ENCODE measurements around the gene WDR38.
A peak's percentile ranks its signal among the peaks of the same experiment; 100 is the strongest.
"Not testable (repeated sequence)": the region's sequence is repeated elsewhere in the genome, so short reads cannot be mapped to it uniquely, and the experiment has no call there.

Gene WDR38

DNA sequence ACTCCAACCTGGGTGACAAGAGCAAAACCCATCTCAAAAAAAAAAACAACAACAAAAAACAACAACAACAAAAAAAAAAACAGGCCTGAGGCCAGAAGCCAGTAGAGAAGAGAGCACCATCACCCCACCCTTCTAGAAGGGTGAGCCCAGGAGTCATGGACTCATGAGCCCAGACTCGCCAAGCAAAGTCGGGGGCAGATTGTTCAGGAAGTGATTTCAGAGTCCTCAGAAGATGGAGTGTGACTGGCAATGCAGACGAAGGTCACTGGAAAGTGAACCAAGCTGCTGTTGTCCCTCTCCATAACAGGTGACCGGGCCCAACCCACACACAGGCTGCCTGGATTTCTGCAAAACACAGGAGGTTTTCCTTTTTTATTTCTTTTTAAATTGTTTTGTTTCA lies 9.0 kb upstream of the WDR38 start:
- Mint-ChIP-seq H3K36me3 (no peaks in the 10 kb centered on the region), H3K4me3 (no peak overlapping the region), H3K9me3 (no peaks in the 10 kb centered on the region), H3K27ac (no peak overlapping the region), H3K4me1 (no peaks in the 10 kb centered on the region), H3K27me3 (peaks cover 4% of the 10 kb centered on the region)

DNA sequence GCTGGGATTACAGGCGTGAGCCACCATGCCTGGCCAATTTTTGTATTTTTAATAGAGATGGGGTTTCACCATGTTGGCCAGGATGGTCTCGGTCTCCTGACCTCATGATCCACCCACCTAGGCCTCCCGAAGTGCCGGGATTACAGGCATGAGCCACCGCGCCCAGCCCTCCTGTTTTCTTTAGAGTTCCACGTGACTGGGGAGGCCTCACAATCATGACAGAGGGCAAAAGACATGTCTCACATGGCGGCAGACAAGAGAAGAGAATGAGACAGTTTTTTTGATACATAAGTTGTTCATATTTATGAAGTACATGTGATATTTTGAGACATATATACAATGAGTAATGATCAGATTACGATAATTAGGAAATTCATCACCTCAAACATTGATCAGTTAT lies 6.8 kb upstream of the WDR38 start:
- not testable (repeated sequence) for H3K36me3 Mint-ChIP-seq, H3K4me1 Mint-ChIP-seq, H3K27me3 Mint-ChIP-seq, H3K9me3 Mint-ChIP-seq, H3K4me3 Mint-ChIP-seq, H3K27ac Mint-ChIP-seq

DNA sequence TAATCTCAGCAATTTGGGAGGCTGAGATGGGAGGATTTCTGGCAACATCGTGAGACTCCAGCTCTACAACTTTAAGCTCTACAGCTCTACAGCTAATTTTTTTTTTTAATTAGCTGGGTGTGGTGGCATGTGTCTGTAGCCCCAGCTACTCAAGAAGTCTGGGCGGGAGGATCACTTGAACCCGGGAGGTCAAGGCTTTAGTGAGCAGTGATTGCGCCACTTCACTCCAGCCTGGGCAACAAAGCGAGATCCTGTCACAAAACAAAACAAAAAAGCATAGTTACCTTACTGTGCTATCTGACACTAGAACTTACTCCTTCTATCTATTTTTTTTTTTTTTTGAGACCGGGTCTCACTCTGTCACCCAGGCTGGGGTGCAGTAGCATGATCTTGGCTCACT lies 6.3 kb upstream of the WDR38 start:
- no peak overlapping the region for H3K27ac Mint-ChIP-seq
- H3K4me3 Mint-ChIP-seq = no peak overlapping the region
- no peaks in the 10 kb centered on the region for H3K36me3 Mint-ChIP-seq
- H3K27me3 Mint-ChIP-seq = peaks cover 9% of the 10 kb centered on the region
- H3K4me1 Mint-ChIP-seq = no peaks in the 10 kb centered on the region
- no peaks in the 10 kb centered on the region for H3K9me3 Mint-ChIP-seq

DNA sequence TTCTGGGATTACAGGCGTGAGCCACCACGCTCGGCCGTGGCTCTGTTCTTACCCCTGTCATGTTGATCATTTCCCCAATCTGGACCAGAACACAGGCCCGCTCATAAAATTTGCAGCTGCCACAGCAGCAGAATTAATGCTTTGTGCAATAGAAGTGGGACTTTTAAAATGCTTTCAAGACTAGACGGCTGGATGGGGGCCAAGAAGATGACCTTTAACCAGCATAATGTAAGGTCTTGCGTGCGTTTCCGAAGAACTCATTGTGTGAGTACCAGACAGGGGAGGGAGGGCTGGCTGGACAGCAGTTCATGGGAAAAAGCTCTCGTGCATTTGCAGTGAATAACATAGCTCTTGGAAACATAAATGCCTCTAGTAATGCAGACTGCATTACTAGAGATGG lies 3.5 kb upstream of the WDR38 start:
- peaks cover 5% of the 10 kb centered on the region for H3K4me1 Mint-ChIP-seq
- no peaks in the 10 kb centered on the region for H3K9me3 Mint-ChIP-seq
- H3K36me3 Mint-ChIP-seq = no peaks in the 10 kb centered on the region
- H3K27me3 Mint-ChIP-seq = peaks cover 9% of the 10 kb centered on the region
- H3K27ac Mint-ChIP-seq = no peak overlapping the region
- no peak overlapping the region for H3K4me3 Mint-ChIP-seq

DNA sequence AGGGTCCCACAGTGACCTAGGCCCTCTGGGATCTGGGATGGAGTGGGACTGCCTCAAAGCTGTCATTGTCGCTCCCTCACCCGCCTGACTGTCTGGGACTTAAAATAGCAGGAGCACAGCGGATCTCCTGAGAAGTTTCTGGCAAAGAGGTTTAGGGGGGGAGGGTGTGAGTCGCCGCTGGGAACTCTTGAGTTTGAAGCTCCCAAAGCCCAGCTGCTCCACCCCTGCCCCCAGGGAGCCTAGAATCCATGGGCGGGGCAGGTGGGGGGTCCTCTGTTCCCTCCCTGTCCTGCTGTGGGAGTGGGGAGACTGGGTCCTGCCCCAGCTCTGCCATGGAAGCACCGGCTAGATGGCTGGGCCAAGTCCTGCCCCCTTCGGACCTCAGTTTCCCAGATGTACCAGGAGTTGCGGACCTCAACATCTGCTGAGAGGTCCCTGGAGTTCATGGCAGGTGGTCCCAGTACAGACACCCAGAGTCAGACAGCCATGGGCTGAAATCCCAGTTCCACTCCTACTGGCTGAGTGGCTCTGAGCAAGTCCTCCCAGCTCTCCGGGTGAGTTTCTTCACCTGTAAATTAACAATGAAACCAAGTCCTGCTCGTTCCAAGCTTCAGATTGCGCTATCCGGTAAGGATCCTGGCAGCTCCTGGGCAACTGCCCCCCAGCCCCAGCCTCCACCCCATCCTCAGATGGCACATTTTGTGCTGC lies 985 bp upstream of the WDR38 start:
- Mint-ChIP-seq H3K4me3 (peak overlapping the region; percentile 59), H3K27ac (peak overlapping the region; percentile 76), H3K9me3 (no peaks in the 10 kb centered on the region), H3K4me1 (peaks cover 13% of the 10 kb centered on the region), H3K36me3 (no peaks in the 10 kb centered on the region), H3K27me3 (peaks cover 8% of the 10 kb centered on the region)

DNA sequence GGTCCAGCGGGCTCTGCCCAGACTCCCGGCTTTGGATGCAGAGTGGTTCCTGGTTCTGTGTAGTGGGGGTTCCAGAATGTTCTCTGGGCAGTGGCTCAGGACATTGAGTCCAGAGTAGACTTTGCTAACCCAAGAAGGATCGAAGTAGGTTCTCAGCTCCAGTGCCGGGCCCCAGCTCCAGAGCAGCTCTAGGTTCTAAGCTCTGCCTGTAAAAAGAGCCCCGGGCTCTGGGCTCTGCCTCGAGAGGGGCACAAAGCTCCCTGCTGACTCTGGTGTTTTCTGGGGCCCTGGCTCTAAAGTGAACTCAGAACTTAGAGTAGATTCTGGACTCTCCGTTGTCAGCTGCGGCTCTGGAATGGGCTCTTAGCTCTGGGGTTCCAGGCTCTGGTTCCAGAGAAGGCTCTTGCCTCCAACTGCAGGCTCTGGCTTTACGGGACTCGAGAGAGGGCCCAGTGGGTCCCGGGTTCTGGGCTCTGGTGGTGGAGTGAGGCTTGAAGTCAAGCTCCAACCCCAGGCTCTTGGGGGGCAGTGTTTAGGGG lies 414 bp downstream of the WDR38 start:
- peaks cover 8% of the 10 kb centered on the region for H3K27me3 Mint-ChIP-seq
- no peaks in the 10 kb centered on the region for H3K9me3 Mint-ChIP-seq
- H3K4me1 Mint-ChIP-seq = peaks cover 27% of the 10 kb centered on the region
- H3K27ac Mint-ChIP-seq = no peak overlapping the region
- no peak overlapping the region for H3K4me3 Mint-ChIP-seq
- H3K36me3 Mint-ChIP-seq = peaks cover 2% of the 10 kb centered on the region

DNA sequence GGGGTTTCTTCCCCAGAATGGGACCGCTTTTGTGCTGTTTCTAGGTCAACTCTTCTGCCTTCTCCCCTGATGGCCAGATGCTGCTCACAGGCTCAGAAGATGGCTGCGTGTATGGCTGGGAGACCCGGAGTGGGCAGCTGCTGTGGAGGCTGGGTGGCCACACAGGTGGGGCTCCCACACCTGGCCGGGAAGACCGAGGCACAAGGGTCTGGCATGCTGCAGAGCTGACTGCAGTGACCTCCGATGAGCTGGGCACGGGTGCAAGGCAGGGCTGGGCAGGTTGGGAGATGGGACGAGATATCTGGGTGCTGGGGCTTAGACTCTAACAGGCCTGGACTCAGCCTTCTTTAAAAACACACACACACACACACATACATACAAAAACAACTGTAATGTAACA lies 901 bp downstream of the WDR38 start:
- Mint-ChIP-seq H3K9me3 (no peaks in the 10 kb centered on the region), H3K36me3 (peaks cover 2% of the 10 kb centered on the region), H3K27me3 (peaks cover 8% of the 10 kb centered on the region), H3K4me3 (no peak overlapping the region), H3K27ac (no peak overlapping the region), H3K4me1 (peaks cover 31% of the 10 kb centered on the region)

DNA sequence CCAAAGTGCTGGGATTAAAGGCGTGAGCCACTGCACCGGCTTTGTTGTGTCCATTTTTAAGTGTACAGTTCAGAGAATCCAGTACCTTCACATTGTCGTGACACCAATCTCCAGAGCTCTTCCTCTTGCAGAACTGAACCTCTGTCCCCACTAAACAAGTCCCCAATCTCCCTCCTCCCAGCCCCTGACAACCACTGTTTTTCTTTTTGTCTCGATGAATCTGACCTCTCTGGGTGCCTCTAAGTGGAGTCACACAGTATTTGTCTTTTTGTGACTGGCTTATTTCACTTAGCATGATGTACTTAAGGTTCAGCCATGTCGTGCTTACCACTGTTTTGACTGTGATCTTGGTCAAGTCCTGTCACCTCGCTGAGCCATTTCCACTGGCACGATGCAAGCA lies 1.6 kb downstream of the WDR38 start:
- no peak overlapping the region for H3K27ac Mint-ChIP-seq
- H3K27me3 Mint-ChIP-seq = peaks cover 6% of the 10 kb centered on the region
- peaks cover 6% of the 10 kb centered on the region for H3K36me3 Mint-ChIP-seq
- peak overlapping the region; percentile 1 for H3K4me3 Mint-ChIP-seq
- H3K9me3 Mint-ChIP-seq = no peaks in the 10 kb centered on the region
- H3K4me1 Mint-ChIP-seq = peaks cover 38% of the 10 kb centered on the region

DNA sequence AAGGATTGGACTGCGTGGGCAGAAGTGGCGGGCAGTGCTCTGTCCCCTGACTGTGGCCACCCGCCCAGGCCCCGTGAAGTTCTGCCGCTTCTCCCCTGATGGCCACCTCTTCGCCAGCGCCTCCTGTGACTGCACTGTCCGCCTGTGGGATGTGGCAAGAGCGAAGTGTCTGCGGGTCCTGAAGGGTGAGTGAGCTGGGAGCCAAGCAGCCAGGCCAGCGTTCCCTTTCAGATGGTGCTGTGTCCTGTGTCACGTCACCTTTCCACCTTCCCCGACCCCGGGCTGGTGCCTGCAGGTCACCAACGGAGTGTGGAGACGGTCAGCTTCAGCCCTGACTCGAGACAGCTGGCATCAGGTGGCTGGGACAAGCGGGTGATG lies 2.3 kb downstream of the WDR38 start:
- H3K27me3 Mint-ChIP-seq = peaks cover 4% of the 10 kb centered on the region
- peaks cover 14% of the 10 kb centered on the region for H3K36me3 Mint-ChIP-seq
- H3K4me1 Mint-ChIP-seq = peaks cover 44% of the 10 kb centered on the region
- H3K9me3 Mint-ChIP-seq = no peaks in the 10 kb centered on the region
- no peak overlapping the region for H3K4me3 Mint-ChIP-seq
- H3K27ac Mint-ChIP-seq = peak overlapping the region; percentile 39

DNA sequence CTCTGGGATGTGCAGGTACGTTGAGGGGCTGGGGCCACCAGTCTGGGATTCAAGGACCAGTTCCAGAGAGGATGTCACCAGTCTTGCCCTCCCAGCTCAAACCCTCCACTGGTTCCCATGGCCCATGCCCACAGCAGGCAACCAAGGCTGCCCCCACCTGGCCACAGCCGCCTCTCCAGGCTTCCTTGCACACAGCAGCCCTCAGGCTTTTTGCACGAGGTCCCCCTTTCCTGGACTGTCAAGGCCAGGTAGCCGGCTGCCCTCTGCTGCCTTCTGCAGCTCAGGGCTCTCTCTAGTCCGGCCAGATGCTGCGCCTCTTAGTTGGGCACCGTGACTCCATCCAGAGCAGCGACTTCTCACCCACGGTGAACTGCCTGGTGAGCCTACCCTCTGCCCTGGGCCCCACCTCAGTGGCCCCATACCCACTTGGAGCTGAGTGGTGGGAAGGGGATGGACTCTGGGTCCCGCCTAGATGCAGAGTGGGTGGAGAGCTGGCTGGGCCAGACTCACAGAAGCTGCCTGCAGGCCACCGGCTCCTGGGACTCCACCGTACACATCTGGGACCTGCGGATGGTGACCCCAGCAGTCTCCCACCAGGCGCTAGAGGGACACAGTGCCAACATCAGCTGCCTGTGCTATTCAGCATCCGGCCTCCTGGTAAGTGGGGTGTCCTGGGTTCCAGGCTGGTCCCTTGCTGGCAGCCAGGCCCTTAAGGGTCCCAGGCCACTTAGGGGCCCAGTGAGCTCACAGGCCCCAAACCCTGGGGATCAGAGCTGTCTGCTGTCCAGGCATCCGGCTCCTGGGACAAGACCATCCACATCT lies 2.9 kb downstream of the WDR38 start:
- Mint-ChIP-seq H3K27me3 (peaks cover 3% of the 10 kb centered on the region), H3K9me3 (no peaks in the 10 kb centered on the region), H3K27ac (peak overlapping the region; percentile 46), H3K36me3 (peaks cover 17% of the 10 kb centered on the region), H3K4me3 (no peak overlapping the region), H3K4me1 (peaks cover 44% of the 10 kb centered on the region)

DNA sequence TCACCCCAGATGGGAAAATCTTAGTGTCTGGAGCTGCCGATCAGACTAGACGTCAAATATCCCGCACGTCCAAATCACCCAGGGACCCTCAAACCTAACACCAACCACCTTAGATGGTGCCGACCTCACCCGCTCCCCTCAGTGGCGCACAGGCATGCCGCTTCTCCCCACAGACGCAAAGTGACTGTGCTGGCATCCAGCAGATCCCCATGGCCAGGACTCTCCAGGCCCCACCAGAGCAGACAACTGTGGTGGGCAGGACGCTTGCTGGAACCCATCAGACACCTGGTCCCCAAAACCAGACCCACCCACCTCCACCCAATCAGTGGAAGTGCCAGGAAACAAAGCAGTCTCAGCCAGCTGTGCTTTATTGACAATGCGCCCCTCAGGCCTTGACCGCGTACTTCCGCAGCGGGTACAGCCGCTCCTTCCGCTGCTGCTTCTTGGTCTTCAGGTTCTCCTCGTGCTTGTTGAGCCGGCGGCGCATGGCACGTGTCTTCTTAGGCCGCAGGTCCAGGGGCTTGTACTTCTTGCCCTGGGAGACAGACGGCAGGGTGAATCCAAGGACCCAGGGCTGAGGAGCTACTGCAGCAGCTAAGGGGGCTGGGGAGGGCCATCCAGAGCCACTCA lies 4.4 kb downstream of the WDR38 start:
- Mint-ChIP-seq H3K9me3 (no peaks in the 10 kb centered on the region), H3K36me3 (peaks cover 20% of the 10 kb centered on the region), H3K27me3 (no peaks in the 10 kb centered on the region), H3K4me1 (peaks cover 47% of the 10 kb centered on the region), H3K27ac (peak overlapping the region; percentile 90), H3K4me3 (no peak overlapping the region)

DNA sequence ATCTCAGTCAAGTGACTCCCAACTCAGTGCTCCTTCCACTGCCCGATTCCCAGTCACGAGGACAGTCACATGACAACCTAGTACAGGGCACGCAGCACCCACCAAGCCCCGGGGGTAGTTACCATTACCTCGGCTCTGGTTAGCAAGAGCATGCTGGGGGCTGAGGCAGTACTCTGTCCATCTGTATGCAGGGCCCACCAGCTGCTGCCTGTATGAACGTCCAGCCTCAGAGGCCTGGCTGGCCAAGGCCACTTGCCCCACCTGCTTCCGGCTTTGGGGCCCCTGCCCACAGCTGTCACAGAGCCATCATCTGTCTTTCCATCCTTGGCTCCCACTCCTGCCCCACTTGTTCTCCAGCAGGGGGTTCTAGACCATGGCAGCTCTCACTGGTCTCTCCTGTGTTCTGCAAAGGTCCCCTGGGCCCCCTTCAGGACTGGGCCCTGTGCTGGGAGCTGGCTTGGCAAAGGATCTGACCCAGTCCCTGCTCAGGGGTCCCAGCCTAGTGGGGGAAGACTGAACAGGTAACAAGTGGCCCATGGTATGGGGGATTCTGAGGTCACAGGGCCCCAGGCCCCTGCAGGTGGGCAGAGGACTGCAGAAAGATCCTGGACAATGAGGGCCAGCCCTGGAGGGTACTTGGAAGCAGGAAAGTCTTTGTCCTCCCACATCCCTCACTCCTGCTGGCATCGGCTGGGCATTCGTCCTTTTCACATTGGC lies 5.2 kb downstream of the WDR38 start:
- no peaks in the 10 kb centered on the region for H3K27me3 Mint-ChIP-seq
- H3K4me3 Mint-ChIP-seq = peak overlapping the region; percentile 96
- H3K36me3 Mint-ChIP-seq = peaks cover 20% of the 10 kb centered on the region
- H3K9me3 Mint-ChIP-seq = no peaks in the 10 kb centered on the region
- peaks cover 45% of the 10 kb centered on the region for H3K4me1 Mint-ChIP-seq
- peak overlapping the region; percentile 88 for H3K27ac Mint-ChIP-seq

DNA sequence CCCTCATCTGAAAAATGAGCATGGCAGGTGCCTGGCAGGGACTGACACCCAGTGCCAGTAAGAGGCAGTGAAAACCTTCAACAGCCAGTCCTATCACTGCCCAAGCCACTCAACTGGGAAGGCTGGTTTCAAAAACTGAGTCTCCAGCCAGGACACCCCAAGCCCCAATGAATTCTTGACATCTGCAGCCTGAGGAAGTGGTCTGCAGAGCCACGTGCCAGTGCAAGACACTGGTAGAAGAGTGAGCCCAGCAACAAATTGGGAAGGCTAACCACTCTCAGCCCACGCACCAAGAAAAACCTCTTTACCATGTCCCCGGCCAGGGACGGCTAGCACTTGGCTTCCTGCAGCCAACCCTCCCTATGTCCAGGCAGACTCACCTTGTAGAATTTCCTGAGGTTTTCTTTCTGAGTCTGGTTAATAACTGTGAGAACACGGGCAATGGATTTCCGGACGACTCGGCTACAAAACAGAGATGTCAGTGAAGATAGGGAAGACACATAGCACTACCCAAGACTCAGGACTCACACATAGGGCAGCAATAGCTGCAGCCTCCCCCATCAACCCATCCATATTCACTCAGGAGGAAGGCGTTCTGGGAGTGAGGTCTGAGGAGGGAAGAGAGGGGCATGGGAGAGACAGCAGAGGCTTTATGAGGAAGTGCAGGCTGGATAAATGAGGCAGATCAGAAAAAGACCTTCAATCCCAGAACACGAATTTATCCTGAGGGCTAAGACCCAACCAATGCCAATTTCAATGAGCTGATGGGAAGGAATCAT lies 6.7 kb downstream of the WDR38 start:
- no peaks in the 10 kb centered on the region for H3K9me3 Mint-ChIP-seq

DNA sequence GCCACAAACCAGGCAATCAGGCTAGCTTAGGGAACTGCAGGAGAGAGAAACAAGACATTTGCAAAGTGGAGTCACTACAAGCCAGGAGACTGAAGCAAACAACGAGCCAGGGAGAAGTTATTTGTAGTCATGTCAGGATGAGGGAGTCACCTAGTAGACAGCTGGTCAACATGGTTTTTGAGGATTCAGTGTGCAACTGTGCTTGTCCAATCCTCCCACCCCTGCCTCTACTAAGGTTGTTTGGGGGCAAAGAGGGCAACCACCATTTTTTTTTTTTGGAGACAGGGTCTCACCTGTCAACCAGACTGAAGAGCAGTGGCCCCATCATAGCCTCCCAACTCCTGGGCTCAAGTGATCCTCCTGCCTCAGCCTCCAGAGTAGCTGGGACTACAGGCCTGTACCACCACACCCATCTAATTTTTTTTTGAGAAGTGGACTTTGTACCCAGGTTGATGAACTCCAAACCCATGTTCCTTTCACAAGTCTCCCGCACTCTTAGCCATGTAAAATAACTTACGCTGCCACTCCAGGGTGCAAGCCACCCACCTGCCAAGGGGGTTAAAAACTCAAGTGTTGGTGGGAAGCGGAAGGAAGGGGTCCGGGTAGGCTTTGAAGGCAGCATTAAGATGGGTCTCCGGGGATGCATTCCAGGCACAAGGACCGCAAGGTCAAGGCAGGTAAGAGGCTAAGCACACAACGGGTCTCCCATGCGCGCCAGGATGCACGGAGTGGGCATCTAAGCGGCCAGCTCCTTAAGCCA lies 7.5 kb downstream of the WDR38 start:
- Mint-ChIP-seq H3K27me3 (no peaks in the 10 kb centered on the region), H3K27ac (peak overlapping the region; percentile 98), H3K4me3 (peak overlapping the region; percentile 96), H3K9me3 (no peaks in the 10 kb centered on the region), H3K4me1 (peaks cover 45% of the 10 kb centered on the region), H3K36me3 (peaks cover 20% of the 10 kb centered on the region)

More for the DNA sequence above, 6.7 kb downstream of the WDR38 start:
- H3K27me3 Mint-ChIP-seq = no peaks in the 10 kb centered on the region
- H3K4me3 Mint-ChIP-seq = peak overlapping the region; percentile 96
- H3K4me1 Mint-ChIP-seq = peaks cover 48% of the 10 kb centered on the region
- H3K36me3 Mint-ChIP-seq = peaks cover 20% of the 10 kb centered on the region
- H3K27ac Mint-ChIP-seq = peak overlapping the region; percentile 98
